Caki2 (cell line): Measurements from ENCODE around the gene CR1. TPM values are rescaled to one million over a fixed set of nuclear protein-coding genes. Genes with fewer than 3 reads are reported as not detected.
"Not testable (repeated sequence)": the region's sequence is repeated elsewhere in the genome, so short reads cannot be mapped to it uniquely, and the experiment has no call there.

Experiments used
- DNase-seq: peaks from one replicate; pipeline ENCODE4 v3.0.0-alpha.2; 2015; ENCODE audit warnings: low read depth
- in situ Hi-C: cut with HindIII; loops from 2 replicates; pipeline ENCODE4 v1.10.0; 2016; ENCODE audit warnings: low sequenced_read_pairs, low pct_unique_long_range_greater_than_20kb, mixed read lengths
- total RNA-seq: library from RNA; depleted of rRNA; stranded (reverse); fragments of >200 nt; shearing (Covaris generic); gene quantifications from 2 replicates; pipeline ENCODE4 v1.2.3, GENCODE V29; 2014; ENCODE audit warnings: low replicate concordance; rRNA removed

The CR1 gene
- total RNA-seq: not detected in 2 replicates

DNA sequence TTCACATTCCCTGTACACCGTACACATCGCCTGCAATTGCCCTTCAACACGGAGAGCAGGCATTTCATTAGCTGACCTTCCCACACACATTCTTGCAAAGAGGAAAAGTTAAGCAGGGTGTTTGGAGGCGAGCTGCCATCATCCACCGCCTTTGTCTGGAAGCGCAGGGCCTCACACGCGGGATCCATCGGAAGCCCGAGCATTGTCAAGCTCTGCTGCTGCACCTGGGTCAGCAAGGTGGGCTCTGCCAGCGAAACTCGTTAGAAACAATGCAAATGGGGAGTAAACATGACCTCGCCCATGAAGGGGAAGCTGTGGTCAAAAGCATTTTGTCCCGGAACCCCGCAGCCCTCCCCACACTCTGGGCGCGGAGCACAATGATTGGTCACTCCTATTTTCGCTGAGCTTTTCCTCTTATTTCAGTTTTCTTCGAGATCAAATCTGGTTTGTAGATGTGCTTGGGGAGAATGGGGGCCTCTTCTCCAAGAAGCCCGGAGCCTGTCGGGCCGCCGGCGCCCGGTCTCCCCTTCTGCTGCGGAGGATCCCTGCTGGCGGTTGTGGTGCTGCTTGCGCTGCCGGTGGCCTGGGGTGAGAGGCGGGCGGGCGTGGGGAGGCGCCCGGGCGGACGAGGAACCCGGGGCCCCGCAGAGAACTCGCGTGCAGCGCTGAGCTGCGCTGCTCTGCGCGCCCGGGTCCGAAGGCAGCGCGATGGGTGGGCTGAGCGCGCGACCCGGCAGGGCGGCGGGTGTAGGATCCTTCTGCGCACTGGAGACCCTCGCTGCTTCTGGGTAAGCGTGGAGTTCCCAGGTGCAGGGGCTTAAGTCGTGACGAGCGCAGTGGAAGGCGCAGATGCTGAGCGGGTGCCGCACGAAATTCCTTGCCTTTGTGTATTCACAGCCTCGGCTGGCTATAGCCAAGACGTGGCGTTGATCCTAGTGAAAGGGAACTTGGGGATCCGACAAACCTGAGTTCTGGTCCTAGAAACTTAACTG lies at the start of gene CR1:
Gene CR1 (plus strand): TSS at position 357 of the 992 bp plus-strand sequence. CDS start 111 bp downstream, at position 468.
- in situ Hi-C loops: no loop called here
- DNase-seq: no peak

- in situ Hi-C loops: no loop called here
- DNase-seq: no peak
Measured at GRCh38 chr1:207453710-207454045, 42.3 kb upstream of the CR1 start.

- peak; percentile 1 for DNase-seq
- in situ Hi-C loops: no loop called here
Measured at GRCh38 chr1:207454046-207454964, 41.7 kb upstream of the CR1 start, which contains the start of gene CR2. Gene CR2 (plus strand): TSS chr1:207454328. CDS start chr1:207454419, 91 bp downstream.

GRCh38 chr1:207455183-207455754 lies 40.7 kb upstream of the CR1 start:
- DNase-seq: no peak
- in situ Hi-C loops: no loop called here

DNA sequence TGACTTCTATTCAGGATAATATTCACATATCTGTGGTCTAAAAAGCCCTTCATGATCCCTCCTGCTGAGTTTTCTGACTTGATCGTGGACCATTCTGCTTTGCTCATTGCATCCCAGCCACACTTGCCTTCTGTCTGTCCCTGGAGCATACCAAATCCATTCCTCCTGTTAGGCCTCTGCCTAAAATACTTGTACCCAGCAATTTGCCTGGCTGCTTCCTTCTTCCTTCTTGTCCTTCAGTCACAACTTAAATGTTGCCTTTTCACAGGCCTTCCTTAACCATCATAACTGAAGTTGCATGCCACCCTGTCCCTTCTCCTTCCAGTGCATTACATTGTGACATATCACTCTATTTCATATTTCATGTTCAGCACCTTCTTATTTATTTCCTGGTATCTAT lies 37.5 kb upstream of the CR1 start:
- DNase-seq: no peak
- in situ Hi-C loops: no loop called here

- in situ Hi-C loops: no loop called here
- DNase-seq: no peak
Measured at GRCh38 chr1:207459008-207459407, 36.9 kb upstream of the CR1 start.

DNA sequence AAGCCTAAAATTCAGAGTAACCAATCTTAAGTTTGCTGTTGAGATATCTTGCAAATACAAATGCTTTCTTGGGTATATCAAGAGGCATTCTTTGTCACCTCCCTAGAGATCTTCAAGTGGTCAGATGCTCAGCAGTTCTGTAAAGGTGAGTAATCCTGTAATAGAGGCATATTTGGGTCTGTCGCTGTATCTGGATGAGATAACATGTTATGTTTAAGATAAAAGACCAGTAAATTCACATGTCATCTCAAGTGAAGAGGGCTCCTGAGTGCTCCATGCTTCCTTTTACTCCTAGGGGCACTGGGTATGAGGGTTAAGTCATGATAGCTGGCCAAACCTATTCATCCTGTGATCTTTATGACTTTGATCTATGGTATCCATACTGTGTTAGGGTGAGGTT lies 34.3 kb upstream of the CR1 start:
- in situ Hi-C loops: no loop called here
- no peak for DNase-seq

DNA sequence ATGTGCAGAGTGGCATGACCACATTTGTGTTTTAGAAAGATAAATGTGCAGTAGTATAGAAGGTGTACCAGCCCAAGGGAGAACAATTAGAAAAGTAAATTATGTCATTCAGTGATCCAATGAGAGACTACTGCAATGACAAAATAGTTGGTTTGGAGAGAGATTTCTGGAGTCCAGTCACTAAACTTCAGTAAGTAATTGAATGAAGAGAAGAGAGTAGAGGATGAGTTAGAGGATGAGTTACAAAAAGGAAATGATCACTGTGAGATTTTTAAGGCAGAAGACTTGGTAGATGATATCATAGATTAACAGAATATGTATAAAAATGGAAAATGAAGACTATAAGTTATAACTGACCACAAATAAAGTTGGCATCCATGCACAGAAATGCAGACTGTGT lies 33.4 kb upstream of the CR1 start:
- in situ Hi-C loops: no loop called here

GRCh38 chr1:207463021-207463420 lies 32.9 kb upstream of the CR1 start:
- no peak for DNase-seq
- in situ Hi-C loops: no loop called here

More for the DNA sequence above, 33.4 kb upstream of the CR1 start:
- DNase-seq: no peak

GRCh38 chr1:207463571-207463970 lies 32.4 kb upstream of the CR1 start:
- in situ Hi-C loops: no loop called here
- DNase-seq: no peak

- in situ Hi-C loops: no loop called here
Measured at GRCh38 chr1:207470927-207471326, 25.0 kb upstream of the CR1 start.

GRCh38 chr1:207474210-207474609 lies 21.7 kb upstream of the CR1 start:
- in situ Hi-C loops: no loop called here
- no peak for DNase-seq

More at GRCh38 chr1:207470927-207471326, 25.0 kb upstream of the CR1 start:
- DNase-seq: no peak

DNA sequence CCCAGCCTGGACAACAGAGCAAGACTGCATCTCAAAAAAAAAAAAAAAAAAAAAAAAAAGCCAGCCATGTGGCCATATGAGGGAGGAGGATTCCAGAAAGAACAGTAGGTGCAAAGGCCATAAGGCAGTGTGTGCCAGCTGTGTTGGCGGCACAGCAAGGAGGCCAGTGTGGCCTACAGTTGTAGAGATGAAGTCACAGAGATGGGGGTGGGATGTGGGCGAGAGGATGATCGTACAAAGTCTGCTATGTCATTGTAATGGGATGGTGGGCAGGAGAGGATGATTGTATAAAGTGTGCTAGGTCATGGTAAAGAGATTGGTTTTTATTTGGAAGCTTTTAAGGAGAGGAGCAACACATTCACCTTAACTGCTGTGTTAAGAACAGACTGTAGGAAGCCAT lies 9.8 kb upstream of the CR1 start:
- DNase-seq: no peak
- in situ Hi-C loops: no loop called here

- DNase-seq: no peak
- in situ Hi-C loops: no loop called here
Measured at GRCh38 chr1:207487636-207488035, 8.3 kb upstream of the CR1 start.

GRCh38 chr1:207493212-207493611 lies 2.7 kb upstream of the CR1 start:
- in situ Hi-C loops: no loop called here
- DNase-seq: no peak

- no peak for DNase-seq
- in situ Hi-C loops: no loop called here
Measured at GRCh38 chr1:207494171-207494570, 1.8 kb upstream of the CR1 start.

DNA sequence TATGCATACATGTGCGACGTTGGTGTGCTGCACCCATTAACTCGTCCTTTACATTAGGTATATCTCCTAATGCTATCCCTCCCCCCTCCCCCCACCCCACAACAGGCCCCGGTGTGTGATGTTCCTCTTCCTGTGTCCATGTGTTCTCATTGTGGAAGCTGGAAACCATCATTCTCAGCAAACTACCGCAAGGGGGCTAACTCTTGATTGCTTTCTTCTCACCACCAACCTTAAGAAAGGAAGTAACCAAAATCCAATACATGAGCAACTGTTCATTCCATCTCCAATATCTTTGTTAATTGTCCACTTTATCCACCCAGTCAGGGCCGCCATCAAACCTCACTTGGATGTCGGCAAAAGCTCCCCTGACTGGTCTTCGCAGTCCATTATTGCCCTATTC lies 676 bp upstream of the CR1 start:
- DNase-seq, in situ Hi-C loops: not testable (repeated sequence)

DNA sequence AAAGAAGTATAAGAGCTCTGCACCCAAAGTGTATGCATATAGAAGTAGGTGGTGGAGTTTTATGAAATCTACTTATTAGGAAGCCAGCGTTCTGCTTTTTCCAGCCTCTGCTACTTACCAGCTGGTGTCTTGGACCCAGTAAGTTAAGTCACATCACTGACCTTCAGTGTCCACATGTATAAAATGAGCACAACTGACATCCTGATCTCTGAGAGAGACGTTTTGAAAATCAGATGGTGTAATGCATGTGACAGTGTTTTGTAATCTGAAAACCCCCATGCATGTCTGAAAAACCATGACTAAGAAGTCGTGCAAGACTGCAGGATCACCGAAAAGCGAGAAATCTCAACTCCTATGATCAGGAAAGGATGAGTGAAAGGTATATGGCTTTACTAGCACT lies 2.0 kb downstream of the CR1 start:
- DNase-seq: no peak
- in situ Hi-C loops: no loop called here
